Testis (tissue), 2 donors: Measurements from ENCODE around the gene CDH23.

ENCODE experiments used
- POLR2A ChIP-seq: fragments of 450-650 bp; IDR thresholded peaks from one replicate; pipeline ENCODE4 v1.6.1; 2017; ENCODE audit warnings: antibody characterized with exemption, mild to moderate bottlenecking, moderate library complexity
- TF ChIP-seq, protein P1 (sequence below), 3 experiments: fragments of 450-650 bp in 2 of 3; fragments of 200-600 bp in 1 of 3; sonication (generic) in 1 of 3; IDR thresholded peaks; one replicate each; pipeline ENCODE4 v1.5.1; 2016 to 2019; ENCODE audit warnings: antibody characterized with exemption in 3 of 3, mild to moderate bottlenecking in 2 of 3, moderate library complexity in 1 of 3

DNA sequence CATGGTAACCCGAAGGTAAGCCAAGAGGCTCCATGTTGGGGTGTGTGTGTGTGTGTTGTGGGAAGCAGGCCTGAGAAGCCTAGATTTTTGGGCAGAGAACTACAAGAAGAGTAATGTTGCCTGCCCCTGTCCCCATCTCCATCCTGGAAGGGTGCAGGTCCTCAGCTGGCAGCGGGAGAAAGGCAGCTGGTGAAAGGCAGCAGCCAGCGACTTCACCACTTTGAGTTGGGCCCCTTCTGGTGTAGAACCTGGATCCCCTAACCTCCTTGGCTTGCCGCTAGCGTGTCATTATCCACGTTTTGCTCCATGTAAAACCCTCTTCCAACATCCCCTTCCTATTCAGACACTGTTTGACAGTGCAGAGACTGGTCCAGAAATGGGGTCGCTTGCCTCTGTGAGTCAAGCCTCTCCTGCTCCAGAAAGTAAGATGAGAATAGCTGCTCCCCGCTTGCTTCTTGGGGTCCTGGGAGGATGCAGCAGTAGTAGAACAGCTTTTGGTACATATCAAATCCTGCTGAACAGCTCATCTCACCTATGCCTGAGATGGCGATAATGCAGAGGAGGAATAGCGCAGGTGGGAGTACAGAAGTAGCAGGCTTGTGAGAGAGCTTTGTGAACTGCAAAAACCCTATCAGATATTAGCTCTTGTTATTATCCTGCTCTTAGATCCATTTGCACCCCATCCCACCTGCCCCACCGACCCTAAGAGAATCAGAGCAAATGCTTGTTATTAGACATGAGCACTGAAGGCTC is 22.1 kb upstream of the CDH23 start:
- TF ChIP-seq POLR2A: no peak
- TF ChIP-seq, protein P1, sequence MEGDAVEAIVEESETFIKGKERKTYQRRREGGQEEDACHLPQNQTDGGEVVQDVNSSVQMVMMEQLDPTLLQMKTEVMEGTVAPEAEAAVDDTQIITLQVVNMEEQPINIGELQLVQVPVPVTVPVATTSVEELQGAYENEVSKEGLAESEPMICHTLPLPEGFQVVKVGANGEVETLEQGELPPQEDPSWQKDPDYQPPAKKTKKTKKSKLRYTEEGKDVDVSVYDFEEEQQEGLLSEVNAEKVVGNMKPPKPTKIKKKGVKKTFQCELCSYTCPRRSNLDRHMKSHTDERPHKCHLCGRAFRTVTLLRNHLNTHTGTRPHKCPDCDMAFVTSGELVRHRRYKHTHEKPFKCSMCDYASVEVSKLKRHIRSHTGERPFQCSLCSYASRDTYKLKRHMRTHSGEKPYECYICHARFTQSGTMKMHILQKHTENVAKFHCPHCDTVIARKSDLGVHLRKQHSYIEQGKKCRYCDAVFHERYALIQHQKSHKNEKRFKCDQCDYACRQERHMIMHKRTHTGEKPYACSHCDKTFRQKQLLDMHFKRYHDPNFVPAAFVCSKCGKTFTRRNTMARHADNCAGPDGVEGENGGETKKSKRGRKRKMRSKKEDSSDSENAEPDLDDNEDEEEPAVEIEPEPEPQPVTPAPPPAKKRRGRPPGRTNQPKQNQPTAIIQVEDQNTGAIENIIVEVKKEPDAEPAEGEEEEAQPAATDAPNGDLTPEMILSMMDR (IDR thresholded peaks at IDR 0.05): no peak
